SU-DHL-6 (cell line): ENCODE data around the gene MED20.

Source experiments
- H2AFZ ChIP-seq: fragments of 200-600 bp; sonication (generic); 2 replicates; pipeline ENCODE4 v1.6.1; 2014; ENCODE audit warnings: low read depth, mild to moderate bottlenecking, moderate library complexity, mixed read lengths, antibody characterized with exemption, low read length; ENCODE audit not compliant: severe bottlenecking
- H3F3A ChIP-seq: fragments of 200-600 bp; shearing (Covaris generic); 2 replicates; pipeline ENCODE4 v1.6.0; 2016; ENCODE audit warnings: antibody characterized with exemption, mild to moderate bottlenecking; ENCODE audit not compliant: insufficient read depth
- H3K27ac ChIP-seq: fragments of 200-600 bp; sonication (generic); 2 replicates; pipeline ENCODE4 v1.5.1; 2016; ENCODE audit warnings: low read depth, mild to moderate bottlenecking, low read length, moderate library complexity, mixed read lengths
- H3K27me3 ChIP-seq: fragments of 200-600 bp; sonication (generic), shearing (Covaris generic); 2 replicates; pipeline ENCODE4 v1.6.0; 2014; ENCODE audit warnings: mild to moderate bottlenecking, low read length
- H3K36me3 ChIP-seq: fragments of 200-600 bp; sonication (generic); 2 replicates; pipeline ENCODE4 v1.6.1; 2014; ENCODE audit warnings: mild to moderate bottlenecking, low read length, mixed read lengths
- H3K4me2 ChIP-seq: fragments of 300-600, 200-600 bp; shearing (Covaris generic), sonication (generic); 2 replicates; pipeline ENCODE4 v1.6.0; 2014; ENCODE audit warnings: low read length, low read depth, mild to moderate bottlenecking; ENCODE audit not compliant: poor library complexity, severe bottlenecking
- H3K4me3 ChIP-seq: fragments of 200-600 bp; sonication (generic); 2 replicates; pipeline ENCODE4 v1.5.1; 2014; ENCODE audit warnings: antibody characterized with exemption, low read length, mild to moderate bottlenecking, mixed read lengths; ENCODE audit not compliant: insufficient read depth, poor library complexity, severe bottlenecking
- H3K79me2 ChIP-seq: fragments of 200-600 bp; sonication (generic); 2 replicates; pipeline ENCODE4 v1.6.1; 2014; ENCODE audit warnings: mild to moderate bottlenecking, low read length, moderate library complexity; ENCODE audit not compliant: insufficient read depth
- H3K9ac ChIP-seq: fragments of 200-600 bp; sonication (generic); 2 replicates; pipeline ENCODE4 v1.7.0; 2014; ENCODE audit warnings: mild to moderate bottlenecking, low read length
- H3K9me2 ChIP-seq: fragments of 200-600 bp; sonication (generic); replicated peaks from 2 replicates; pipeline ENCODE4 v1.6.1; 2014; ENCODE audit warnings: low read length; ENCODE audit not compliant: insufficient read depth
- H3K9me3 ChIP-seq: fragments of 200-600 bp; sonication (generic); 2 replicates; pipeline ENCODE4 v1.6.1; 2014; ENCODE audit warnings: low read length, mixed read lengths; ENCODE audit not compliant: insufficient read depth
- H4K20me1 ChIP-seq: fragments of 200-600 bp; sonication (generic); 2 replicates; pipeline ENCODE4 v1.6.1; 2014; ENCODE audit warnings: low read depth, mild to moderate bottlenecking, antibody characterized with exemption, low read length, moderate library complexity, mixed read lengths
- CTCF ChIP-seq: fragments of 200-600 bp; sonication (generic); IDR thresholded peaks from one replicate; pipeline ENCODE4 v1.5.1; 2017; ENCODE audit warnings: antibody characterized with exemption, mild to moderate bottlenecking, low read length, moderate library complexity; ENCODE audit not compliant: insufficient read depth, poor library complexity, severe bottlenecking
- EZH2phosphoT487 ChIP-seq: fragments of 200-600 bp; sonication (generic), shearing (Covaris generic); conservative IDR thresholded peaks from 2 replicates; pipeline ENCODE4 v1.6.1; 2018; ENCODE audit warnings: mild to moderate bottlenecking, antibody characterized with exemption, low read length, moderate library complexity, mixed read lengths

Gene MED20

DNA sequence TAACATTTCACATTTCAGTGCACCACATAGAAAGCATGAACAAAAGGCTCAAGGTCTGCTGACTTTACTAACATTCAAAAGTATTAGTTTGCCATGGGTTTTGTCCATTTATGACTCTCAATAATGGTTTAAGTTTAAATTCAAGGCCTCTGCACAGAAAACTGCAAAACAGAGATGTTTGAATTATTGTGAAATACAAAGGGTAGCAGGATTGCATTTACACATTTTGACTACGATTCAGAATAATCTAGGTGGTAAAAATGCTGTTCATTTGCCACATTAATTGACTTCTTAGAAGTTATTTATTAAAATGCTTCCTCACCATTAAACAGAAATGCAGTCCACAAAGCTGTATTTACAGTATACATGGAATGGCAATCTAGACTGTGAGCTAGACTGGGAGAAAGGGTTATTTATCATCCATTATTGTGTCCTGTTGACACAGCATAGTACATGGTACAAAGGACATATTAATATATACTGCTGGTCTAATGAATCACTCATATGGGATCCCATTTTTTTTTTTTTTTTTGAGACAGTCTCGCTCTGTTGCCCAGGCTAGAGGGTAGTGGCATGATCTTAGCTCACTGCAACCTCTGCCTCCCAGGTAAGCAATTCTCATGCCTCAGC lies 43.8 kb downstream of the MED20 start:
- H3K27ac ChIP-seq, result no peak overlapping the region
- peaks cover 8% of the 10 kb centered on the region; the same call in 1 of the 2 replicates for H4K20me1 ChIP-seq
- TF ChIP-seq EZH2phosphoT487 (no peak), CTCF (no peak)
- H3K9me2 ChIP-seq, result no peaks in the 10 kb centered on the region
- no peak overlapping the region for H3K4me2 ChIP-seq
- H2AFZ ChIP-seq, result no peak overlapping the region
- peaks cover 36% of the 10 kb centered on the region for H3K79me2 ChIP-seq
- no peaks in the 10 kb centered on the region for H3K27me3 ChIP-seq
- no peaks in the 10 kb centered on the region; the same call in 1 of the 2 replicates for H3K36me3 ChIP-seq
- no peak overlapping the region for H3K9ac ChIP-seq
- H3K4me3 ChIP-seq, result no peak overlapping the region
- no peaks in the 10 kb centered on the region for H3K9me3 ChIP-seq
- peaks cover 20% of the 10 kb centered on the region for H3F3A ChIP-seq

- H3K27me3 ChIP-seq, result no peaks in the 10 kb centered on the region
- H3K9me3 ChIP-seq, result no peaks in the 10 kb centered on the region
- H3K79me2 ChIP-seq, result peaks cover 31% of the 10 kb centered on the region
- no peak overlapping the region for H3K4me2 ChIP-seq
- H3K27ac ChIP-seq, result no peak overlapping the region
- H3K4me3 ChIP-seq, result no peak overlapping the region
- no peak overlapping the region for H3K9ac ChIP-seq
- H4K20me1 ChIP-seq, result no peaks in the 10 kb centered on the region
- no peaks in the 10 kb centered on the region for H3K9me2 ChIP-seq
- no peak overlapping the region for H2AFZ ChIP-seq
- H3K36me3 ChIP-seq, result peaks cover 7% of the 10 kb centered on the region; the same call in 1 of the 2 replicates
- no peak for TF ChIP-seq EZH2phosphoT487
- no peak for TF ChIP-seq CTCF
- peaks cover 13% of the 10 kb centered on the region for H3F3A ChIP-seq
These were observed 46.2 kb downstream of the MED20 start for GRCh38 chr6:41874741-41875140.

- Histone ChIP-seq H3K36me3 (peaks cover 9% of the 10 kb centered on the region; the same call in 1 of the 2 replicates), H3K27ac (no peak overlapping the region), H3K4me3 (no peak overlapping the region), H3K9me2 (no peaks in the 10 kb centered on the region), H2AFZ (no peak overlapping the region), H3K27me3 (no peaks in the 10 kb centered on the region), H3K9ac (no peak overlapping the region), H3K9me3 (no peaks in the 10 kb centered on the region), H4K20me1 (no peaks in the 10 kb centered on the region), H3K79me2 (peaks cover 6% of the 10 kb centered on the region; the same call in 1 of the 2 replicates), H3F3A (peaks cover 6% of the 10 kb centered on the region; the same call in 1 of the 2 replicates), H3K4me2 (no peak overlapping the region)
- TF ChIP-seq CTCF (no peak), EZH2phosphoT487 (no peak)
These were observed 48.8 kb downstream of the MED20 start for GRCh38 chr6:41872147-41872546.
